ENCODE data around the gene NUDT6.

NUDT6 gene

GRCh38 chr4:122914292-122914904 lies 8.0 kb downstream of the NUDT6 start:
- DNase-seq (ENCODE audit: low read depth in 3 of 3), result no peak

GRCh38 chr4:122912810-122913575 lies 9.4 kb downstream of the NUDT6 start:
- DNase-seq (ENCODE audit: low read depth in 3 of 3), result no peak

GRCh38 chr4:122911588-122911987 lies 10.8 kb downstream of the NUDT6 start:
- DNase-seq (ENCODE audit: low read depth in 3 of 3), result no peak

- no peak for DNase-seq (ENCODE audit: low read depth in 3 of 3)
Measured at GRCh38 chr4:122909683-122910082, 12.7 kb downstream of the NUDT6 start.

GRCh38 chr4:122908223-122908622 lies 14.2 kb downstream of the NUDT6 start:
- no peak for DNase-seq (ENCODE audit: low read depth in 3 of 3)

- no peak for DNase-seq (ENCODE audit: low read depth in 3 of 3)
Measured at GRCh38 chr4:122906859-122907305, 15.5 kb downstream of the NUDT6 start.

- no peak for DNase-seq (ENCODE audit: low read depth in 3 of 3)
Measured at GRCh38 chr4:122903766-122904288, 18.6 kb downstream of the NUDT6 start.

GRCh38 chr4:122901247-122902010 lies 21.0 kb downstream of the NUDT6 start:
- no peak for DNase-seq (ENCODE audit: low read depth in 3 of 3)

GRCh38 chr4:122900314-122900713 lies 22.1 kb downstream of the NUDT6 start:
- no peak for DNase-seq (ENCODE audit: low read depth in 3 of 3)

GRCh38 chr4:122899682-122900081 lies 22.7 kb downstream of the NUDT6 start:
- no peak for DNase-seq (ENCODE audit: low read depth in 3 of 3)

GRCh38 chr4:122898370-122899150 lies 23.8 kb downstream of the NUDT6 start:
- DNase-seq (ENCODE audit: low read depth in 3 of 3), result no peak

GRCh38 chr4:122896270-122896669 lies 26.1 kb downstream of the NUDT6 start:
- DNase-seq (ENCODE audit: low read depth in 3 of 3), result no peak

GRCh38 chr4:122895336-122895995 lies 26.9 kb downstream of the NUDT6 start:
- no peak for DNase-seq (ENCODE audit: low read depth in 3 of 3)

- no peak for DNase-seq (ENCODE audit: low read depth in 3 of 3)
Measured at GRCh38 chr4:122894827-122895226, 27.6 kb downstream of the NUDT6 start.

GRCh38 chr4:122890147-122890795 lies 32.1 kb downstream of the NUDT6 start:
- no peak for DNase-seq (ENCODE audit: low read depth in 3 of 3)

GRCh38 chr4:122889726-122890125 lies 32.7 kb downstream of the NUDT6 start:
- DNase-seq (ENCODE audit: low read depth in 3 of 3), result no peak

- DNase-seq (ENCODE audit: low read depth in 3 of 3), result no peak
Measured at GRCh38 chr4:122884499-122884898, 37.9 kb downstream of the NUDT6 start.

- DNase-seq (ENCODE audit: low read depth in 3 of 3), result no peak
Measured at GRCh38 chr4:122882857-122883735, 39.3 kb downstream of the NUDT6 start.

GRCh38 chr4:122879001-122879400 lies 43.4 kb downstream of the NUDT6 start:
- DNase-seq (ENCODE audit: low read depth in 3 of 3), result no peak

- no peak for DNase-seq (ENCODE audit: low read depth in 3 of 3)
Measured at GRCh38 chr4:122876456-122876855, 45.9 kb downstream of the NUDT6 start.
